Activated B cell treated with CpG ODN at 0.5 μM for 24 hours (primary cell): ENCODE results near the gene COL9A3. TPM values are rescaled to one million over a fixed set of nuclear protein-coding genes. Genes with fewer than 3 reads are reported as not detected.

Experiments used
- ATAC-seq: fragments of 200-7000 bp; cut with Tn5 transposase; one replicate; pipeline ENCODE4 v1.10.0; 2021; ENCODE audit warnings: low read depth, mild to moderate bottlenecking, moderate library complexity
- CTCF ChIA-PET: fragments of 350-600 bp; sonication (Branson Sonifier 250); formaldehyde crosslinking; loops from one replicate; lab custom pipeline; 2021; ENCODE audit warnings: antibody characterized with exemption; lab: Charles Lee
- POLR2A ChIA-PET: fragments of 350-600 bp; sonication (Branson Sonifier 250); formaldehyde crosslinking; loops from one replicate; lab custom pipeline; 2021; ENCODE audit warnings: antibody characterized with exemption; lab: Charles Lee
- DNase-seq: peaks from one replicate; pipeline ENCODE4 v3.0.0; 2022
- H3K27ac Mint-ChIP-seq: one replicate; pipeline ENCODE4 v1.8.0; 2020; ENCODE audit warnings: mixed read lengths
- H3K27me3 Mint-ChIP-seq: one replicate; pipeline ENCODE4 v1.8.0; 2021; ENCODE audit warnings: mixed read lengths
- H3K36me3 Mint-ChIP-seq: one replicate; pipeline ENCODE4 v1.8.0; 2021; ENCODE audit warnings: low read depth, mixed read lengths
- H3K4me1 Mint-ChIP-seq: one replicate; pipeline ENCODE4 v1.8.0; 2021; ENCODE audit warnings: mixed read lengths
- H3K4me3 Mint-ChIP-seq: one replicate; pipeline ENCODE4 v1.8.0; 2020; ENCODE audit warnings: mild to moderate bottlenecking, mixed read lengths
- H3K9me3 Mint-ChIP-seq: one replicate; pipeline ENCODE4 v1.8.0; 2020; ENCODE audit warnings: mixed read lengths
- CTCF ChIP-seq: fragments of 200-600 bp; IDR thresholded peaks from one replicate; pipeline ENCODE4 v1.8.0; 2022; ENCODE audit warnings: antibody characterized with exemption, mild to moderate bottlenecking
- intact Hi-C: fragments of 100-400 bp; cut with micrococcal nuclease; formaldehyde crosslinking; loops from one replicate; pipeline ENCODE4 v1.15.1; 2024
- total RNA-seq: library from RNA; stranded (reverse); gene quantifications from 2 replicates; pipeline ENCODE4 v1.2.3, GENCODE V29; 2022

COL9A3 gene
- total RNA-seq, 1 donor from 2014 or later = 37.6 TPM

GRCh38 chr20:62889871-62890270, 73.0 kb downstream of the COL9A3 start:
- H3K27me3 Mint-ChIP-seq = no peaks in the 10 kb centered on the region
- no peak for TF ChIP-seq CTCF
- ATAC-seq = no peak
- H3K4me1 Mint-ChIP-seq = no peaks in the 10 kb centered on the region
- intact Hi-C loops = no loop called here
- no peak for DNase-seq
- H3K27ac Mint-ChIP-seq = no peak overlapping the region
- ChIA-PET POLR2A (interaction anchor here (0.6 kb wide), 1 partner anchor 19 kb away, joined by 5 read pairs; no protein-coding TSS in a partner anchor), CTCF (interaction anchor here (0.8 to 1.2 kb wide), 2 partner anchors 11 to 83 kb away, joined by 3 read pairs; no protein-coding TSS in a partner anchor)
- H3K36me3 Mint-ChIP-seq = peaks cover 85% of the 10 kb centered on the region
- no peak overlapping the region for H3K4me3 Mint-ChIP-seq
- no peaks in the 10 kb centered on the region for H3K9me3 Mint-ChIP-seq

- no peaks in the 10 kb centered on the region for H3K9me3 Mint-ChIP-seq
- no peak for ATAC-seq
- TF ChIP-seq CTCF = no peak
- no peak overlapping the region for H3K27ac Mint-ChIP-seq
- H3K4me1 Mint-ChIP-seq = no peaks in the 10 kb centered on the region
- no peaks in the 10 kb centered on the region for H3K27me3 Mint-ChIP-seq
- H3K4me3 Mint-ChIP-seq = no peak overlapping the region
- H3K36me3 Mint-ChIP-seq = peaks cover 89% of the 10 kb centered on the region
- intact Hi-C loops = no loop called here
- CTCF ChIA-PET = interaction anchor here (0.8 to 1.3 kb wide), 3 partner anchors 9 to 82 kb away, joined by 3 to 4 read pairs (median 3); no protein-coding TSS in a partner anchor
- POLR2A ChIA-PET = interaction anchor here (0.6 kb wide), 1 partner anchor 19 kb away, joined by 7 read pairs; no protein-coding TSS in a partner anchor
- DNase-seq = no peak
These were observed 73.6 kb downstream of the COL9A3 start for GRCh38 chr20:62890444-62890843.

Other genes with a start within 250 kb of the COL9A3 start
- gene SLCO4A1, start 174.5 kb upstream of the COL9A3 start, total RNA-seq = 27.8 and 38.9 TPM in 2 replicates
- gene NTSR1, start 108.2 kb upstream of the COL9A3 start, total RNA-seq = not detected in 2 replicates
- 9.8 and 10.7 TPM in 2 replicates for gene MRGBP, start 20.6 kb upstream of the COL9A3 start, total RNA-seq
- gene OGFR, start 12.2 kb upstream of the COL9A3 start, total RNA-seq = 74.6 and 78.9 TPM in 2 replicates
- 54.5 and 55.6 TPM in 2 replicates for gene TCFL5, start 44.8 kb downstream of the COL9A3 start, total RNA-seq
- gene DIDO1, start 109.5 kb downstream of the COL9A3 start, total RNA-seq = 79.2 and 89.1 TPM in 2 replicates
- gene GID8, start 121.1 kb downstream of the COL9A3 start, total RNA-seq = 40.9 and 43.1 TPM in 2 replicates
- 45.0 and 47.6 TPM in 2 replicates for gene SLC17A9, start 135.7 kb downstream of the COL9A3 start, total RNA-seq
- not detected in 2 replicates for gene BHLHE23, start 189.9 kb downstream of the COL9A3 start, total RNA-seq